ENCODE results near the gene TMSB15A.
"Not testable (repeated sequence)": the region's sequence is repeated elsewhere in the genome, so short reads cannot be mapped to it uniquely, and the experiment has no call there.

The TMSB15A gene

DNA sequence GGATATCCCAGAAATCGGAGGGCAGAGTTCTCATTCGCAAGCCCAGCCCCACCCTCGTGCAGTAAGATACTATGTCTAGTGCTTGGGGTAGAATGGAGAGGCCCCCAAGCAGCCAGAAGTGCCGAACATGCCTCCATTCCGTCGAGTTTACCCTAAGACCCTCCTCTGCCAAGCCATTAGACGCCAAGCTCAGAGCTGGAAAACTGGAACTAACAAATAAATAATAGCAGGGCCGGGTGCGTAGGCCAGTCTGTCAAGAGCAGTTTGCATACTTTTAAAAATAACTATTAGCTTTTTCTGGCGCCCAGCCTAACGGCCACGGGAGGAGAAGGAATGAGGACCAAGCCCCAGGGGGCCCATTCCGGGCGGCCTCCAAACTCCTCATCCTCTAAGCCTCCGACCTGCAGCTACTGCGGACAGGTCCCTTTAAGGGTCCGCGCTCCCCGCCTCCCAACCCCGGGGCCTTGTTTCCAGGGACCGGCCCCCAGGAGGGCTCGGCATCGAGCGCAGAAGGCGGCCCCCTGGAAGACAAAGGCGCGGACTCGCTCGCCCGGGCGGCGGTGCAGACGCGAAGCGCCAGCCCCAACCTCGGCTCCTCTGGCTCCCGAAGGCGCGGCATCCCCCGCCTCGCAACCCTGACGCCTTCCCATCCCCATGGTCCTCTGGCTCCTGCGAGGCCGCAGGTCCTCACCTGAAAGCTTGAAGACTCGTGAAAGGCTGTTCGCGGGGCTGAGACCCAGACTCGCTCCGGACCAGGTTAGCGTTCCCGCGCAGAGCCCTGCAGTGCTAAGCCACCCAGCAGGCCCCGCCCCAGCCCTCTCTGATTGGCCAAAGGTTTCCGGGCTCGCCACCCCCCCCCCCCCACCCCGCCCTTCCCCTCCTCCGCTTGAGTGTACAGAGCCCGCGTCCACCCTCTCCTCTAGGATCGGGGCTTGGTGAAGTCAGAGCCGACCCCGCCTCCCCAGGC is at the start of gene TMSB15A:
Gene TMSB15A (minus strand): TSS at position 765 of the 967 bp plus-strand sequence.
- DNase-seq (ENCODE audit: low spot score): no peak

DNA sequence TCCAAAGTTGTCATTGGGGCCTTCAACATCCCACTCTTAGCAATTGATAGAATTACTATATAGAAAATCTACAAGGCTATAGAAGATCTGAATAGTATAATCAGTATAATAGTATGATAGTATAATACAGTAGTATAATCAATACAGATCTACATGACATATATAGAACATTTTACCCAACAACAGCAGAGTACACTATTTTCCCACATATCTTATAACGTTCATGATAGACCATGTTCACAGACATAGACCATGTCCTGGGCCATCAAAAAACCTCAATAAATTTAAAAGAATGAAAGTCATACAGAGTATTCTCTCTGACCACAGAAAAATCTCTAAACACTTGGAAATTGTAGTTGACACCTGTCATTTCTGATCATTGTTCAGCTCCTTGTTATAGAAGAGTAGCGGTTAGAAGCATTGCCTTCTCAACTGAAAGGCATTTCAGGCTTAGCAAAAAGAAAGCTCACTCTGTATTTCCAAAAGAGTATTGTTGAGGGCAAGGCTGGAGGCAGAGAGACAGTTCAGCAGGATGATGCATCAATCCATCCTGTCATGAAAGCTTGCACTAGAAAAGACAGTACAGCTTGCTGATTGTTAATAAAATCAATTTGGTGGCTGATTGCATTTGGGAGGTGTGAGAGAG is 44.0 kb upstream of the TMSB15A start:
- no peak for DNase-seq (ENCODE audit: low spot score)

DNA sequence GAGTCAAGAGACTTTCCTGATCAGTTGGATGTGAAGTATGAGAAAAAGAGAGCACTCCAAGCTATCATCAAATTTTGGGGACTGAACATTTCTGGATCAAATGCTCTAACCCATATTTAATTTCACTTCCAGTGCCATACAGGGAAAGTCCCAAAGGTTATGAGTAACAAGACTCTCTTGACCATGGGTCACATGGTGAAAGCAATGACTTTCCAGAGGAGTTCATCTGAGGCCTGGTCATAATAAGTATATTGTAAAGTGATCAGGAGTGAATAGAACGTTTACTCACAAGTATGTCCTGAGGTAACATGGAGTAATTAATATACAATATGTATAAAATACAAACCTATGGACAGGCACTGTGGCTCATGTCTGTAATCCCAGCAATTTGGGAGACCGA is 42.1 kb upstream of the TMSB15A start:
- DNase-seq (ENCODE audit: low spot score): no peak

DNA sequence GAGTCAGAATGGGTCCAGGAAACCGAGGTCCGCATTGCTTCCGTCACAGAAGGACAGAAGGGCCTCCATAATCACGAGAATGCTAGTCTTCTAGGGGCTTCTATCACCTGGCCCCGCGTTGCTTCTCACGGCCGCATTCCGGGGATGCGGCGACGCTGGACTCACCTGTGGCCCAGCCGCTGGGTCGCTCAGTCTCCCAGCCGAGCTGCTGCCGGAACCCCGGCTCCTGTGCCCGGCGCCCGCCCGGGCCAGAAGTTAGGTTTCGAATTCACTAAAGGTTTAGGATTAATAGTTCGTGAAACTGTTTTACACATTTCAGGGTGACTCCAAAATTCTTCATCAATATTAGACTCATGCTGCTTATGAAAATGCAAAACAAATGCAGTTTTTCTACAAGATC is 31.7 kb upstream of the TMSB15A start:
- no peak for DNase-seq (ENCODE audit: low spot score)

DNA sequence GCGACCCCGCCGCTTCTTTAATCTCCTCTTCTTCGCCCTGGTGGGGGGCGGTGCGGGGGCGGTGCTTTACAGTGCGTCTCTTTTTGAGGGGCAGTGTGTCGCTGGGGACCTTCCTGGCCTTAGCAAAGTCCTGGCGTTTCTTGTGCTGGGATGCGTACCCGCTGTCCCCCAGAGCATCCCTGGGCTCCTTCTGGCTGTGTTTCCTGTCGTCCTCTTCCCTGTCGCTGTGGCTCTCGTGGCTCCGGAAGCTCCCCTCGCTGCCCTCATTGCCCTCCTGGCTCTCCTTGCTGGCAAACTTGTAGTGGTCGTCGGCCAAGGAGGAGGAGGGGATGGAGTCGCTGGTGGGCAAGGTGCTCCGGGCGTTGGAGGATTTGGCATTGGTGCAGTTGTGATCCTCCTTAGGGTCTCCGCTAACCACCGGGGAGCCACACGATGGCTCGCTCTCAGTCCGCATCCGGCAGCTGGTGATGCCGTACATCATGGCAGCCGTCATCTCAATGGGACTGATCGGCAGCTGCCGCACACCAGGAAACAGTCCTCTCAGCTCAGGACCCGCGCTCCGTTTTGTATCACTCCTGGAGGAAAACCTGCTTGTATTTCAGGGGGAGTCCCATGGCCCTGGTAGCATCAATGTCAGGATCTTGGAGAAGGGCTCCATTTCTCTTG is 30.4 kb upstream of the TMSB15A start:
- no peak for DNase-seq (ENCODE audit: low spot score)

DNA sequence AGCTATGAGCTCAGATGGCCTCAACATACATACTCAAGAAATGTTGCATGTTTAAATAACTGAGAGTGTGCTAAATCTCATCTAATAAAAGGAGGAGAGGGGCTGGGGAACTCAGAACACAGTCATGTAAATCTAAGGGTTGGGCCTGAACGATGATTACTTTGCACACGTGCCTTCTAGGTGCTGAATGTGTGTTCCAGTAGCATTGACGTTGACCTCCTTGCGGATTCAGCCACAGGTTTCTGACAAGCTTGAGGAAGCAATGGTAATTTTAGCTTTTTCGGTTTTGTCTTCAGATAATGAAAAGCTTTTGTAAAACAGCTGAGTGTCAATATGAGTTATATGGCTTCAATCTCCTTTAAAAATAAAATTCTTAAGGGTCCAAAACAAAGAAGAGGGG is 29.6 kb upstream of the TMSB15A start:
- DNase-seq (ENCODE audit: low spot score): not testable (repeated sequence)

DNA sequence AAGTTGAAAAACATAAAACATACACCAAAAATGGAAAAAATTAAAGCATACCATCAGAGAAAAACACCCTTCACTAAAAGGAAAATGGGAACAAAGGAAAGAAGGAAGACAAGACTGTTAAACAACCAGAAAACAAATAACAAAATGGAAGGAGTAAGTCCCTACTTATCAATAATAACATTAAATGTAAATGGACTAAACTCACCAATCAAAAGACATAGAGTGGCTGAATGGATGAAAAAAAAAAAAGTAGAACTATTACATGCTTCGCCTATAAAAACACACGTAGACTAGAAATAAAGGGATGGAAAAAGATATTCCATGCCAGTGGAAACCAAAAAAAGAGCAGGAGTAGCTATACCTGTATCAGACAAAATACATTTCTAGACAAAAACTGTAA is 19.4 kb upstream of the TMSB15A start:
- DNase-seq (ENCODE audit: low spot score): no peak

DNA sequence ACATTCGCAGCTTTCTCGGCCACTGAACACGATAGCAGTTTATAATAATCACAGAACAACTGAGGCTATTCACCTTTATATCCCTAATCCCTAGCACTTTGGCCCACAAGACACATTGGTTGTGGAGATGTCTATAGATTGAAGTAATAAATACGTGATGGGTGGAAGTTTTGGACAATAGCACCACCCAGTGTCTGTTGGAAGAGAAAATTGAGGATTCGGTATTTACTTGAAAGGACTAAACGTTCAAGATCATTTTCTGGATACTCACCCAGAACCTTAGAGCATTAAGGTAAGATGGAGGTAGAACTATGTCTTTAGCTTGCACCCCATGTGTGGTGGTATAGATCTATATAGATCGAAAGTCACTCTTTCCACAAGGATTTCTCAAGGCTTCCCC is 787 bp upstream of the TMSB15A start:
- DNase-seq (ENCODE audit: low spot score): peak; percentile 3

DNA sequence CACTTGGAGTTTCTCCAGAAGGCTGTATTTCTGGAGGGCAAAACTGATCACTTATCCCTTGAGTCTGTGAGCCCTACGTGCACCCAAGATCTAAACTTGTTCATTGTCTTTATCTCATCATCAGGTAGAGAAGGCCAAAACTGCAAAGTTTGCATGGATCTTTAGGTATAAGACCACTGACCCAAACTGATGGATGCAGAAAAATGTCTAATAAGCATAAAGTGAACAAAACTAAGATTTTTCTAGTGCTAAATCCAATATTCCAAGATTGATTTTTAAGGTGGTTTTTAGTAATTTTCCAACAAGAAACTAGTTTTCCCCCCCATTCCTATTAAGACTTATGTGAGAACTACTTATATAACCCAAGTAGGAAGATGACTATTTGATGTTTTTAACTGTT is 2.0 kb downstream of the TMSB15A start:
- no peak for DNase-seq (ENCODE audit: low spot score)

DNA sequence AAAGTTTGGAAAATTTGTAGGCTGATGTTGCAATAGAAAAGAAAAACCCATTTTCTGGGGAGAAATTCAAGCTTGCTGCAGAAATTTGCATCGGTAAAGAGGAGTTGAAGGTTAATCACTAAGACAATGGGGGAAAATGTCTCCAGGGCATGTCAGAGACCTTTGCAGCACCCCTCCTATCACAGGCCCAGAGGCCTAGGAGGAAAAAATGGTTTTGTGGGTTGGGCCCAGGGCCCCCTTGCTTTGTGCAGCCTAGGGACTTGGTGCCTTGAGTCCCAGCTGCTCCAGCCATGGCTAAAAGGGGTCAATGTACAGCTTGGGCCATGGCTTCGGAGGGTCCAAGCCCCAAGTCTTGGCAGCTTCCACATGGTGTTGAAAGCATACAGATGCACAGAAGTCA is 17.8 kb downstream of the TMSB15A start:
- DNase-seq (ENCODE audit: low spot score): no peak

DNA sequence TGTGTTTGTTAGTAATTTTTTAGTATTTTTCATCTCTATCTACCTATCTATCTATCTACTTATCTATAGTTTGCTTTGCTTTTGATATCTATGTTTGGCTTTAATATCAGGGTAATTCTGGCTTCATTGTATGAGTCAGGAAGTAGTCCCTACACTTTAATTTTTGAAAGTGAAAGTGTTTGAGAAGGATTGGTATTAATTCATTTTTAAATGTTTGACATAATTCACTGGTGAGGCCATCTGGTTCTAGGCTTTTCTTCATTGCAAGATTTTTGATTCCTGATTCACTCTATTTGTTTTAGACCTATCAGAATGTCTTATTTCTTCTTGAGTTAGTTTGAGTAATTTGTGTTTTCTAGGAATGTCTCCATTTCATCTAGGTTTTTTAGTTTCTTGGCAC is 24.8 kb downstream of the TMSB15A start:
- no peak for DNase-seq (ENCODE audit: low spot score)

DNA sequence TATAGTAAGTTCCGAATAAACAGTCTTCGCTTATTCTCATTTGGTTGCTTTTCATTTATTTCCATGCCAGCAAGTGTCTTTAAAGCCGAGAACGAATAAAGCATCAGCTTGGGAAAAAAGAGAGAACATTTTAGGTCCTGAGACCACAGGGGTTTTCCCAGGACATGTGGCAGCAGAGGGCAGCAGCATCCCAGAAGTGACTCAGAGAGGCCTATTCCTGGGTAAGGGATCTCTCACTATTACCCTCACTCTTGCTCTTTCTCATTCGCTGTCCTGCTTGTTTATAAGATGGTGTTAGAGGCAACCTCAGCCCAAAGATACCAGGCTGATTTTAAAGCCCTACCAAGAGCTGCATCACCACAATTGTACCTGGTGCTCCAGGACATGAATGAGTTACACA is 37.8 kb downstream of the TMSB15A start:
- DNase-seq (ENCODE audit: low spot score): not testable (repeated sequence)

DNA sequence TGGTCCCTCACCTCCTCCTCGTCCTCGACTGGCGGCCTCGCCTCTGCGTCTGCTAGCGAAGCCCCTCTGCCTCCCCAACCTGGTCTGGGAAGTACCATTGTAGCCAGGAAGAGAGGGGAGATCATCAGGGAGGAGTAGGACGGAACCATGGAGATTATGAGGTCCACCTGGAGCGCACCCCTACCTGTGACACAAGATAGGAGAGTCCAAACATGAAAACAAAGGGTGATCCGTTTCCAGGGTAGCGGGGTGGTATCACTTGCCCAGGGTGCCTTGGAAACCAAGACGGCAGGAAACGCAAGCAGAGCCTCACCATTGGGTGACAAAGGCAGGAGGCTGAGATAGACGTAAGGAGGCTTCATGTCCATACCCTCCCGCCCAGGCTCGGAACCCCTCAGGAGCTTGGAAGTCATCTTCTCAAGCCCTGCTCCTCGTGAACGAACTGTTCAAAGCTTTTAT is 44.7 kb downstream of the TMSB15A start, which contains the start of gene TCP11X2:
Gene TCP11X2 (minus strand): TSS at position 51 of the 459 bp plus-strand sequence.
- not testable (repeated sequence) for DNase-seq (ENCODE audit: low spot score)

DNA sequence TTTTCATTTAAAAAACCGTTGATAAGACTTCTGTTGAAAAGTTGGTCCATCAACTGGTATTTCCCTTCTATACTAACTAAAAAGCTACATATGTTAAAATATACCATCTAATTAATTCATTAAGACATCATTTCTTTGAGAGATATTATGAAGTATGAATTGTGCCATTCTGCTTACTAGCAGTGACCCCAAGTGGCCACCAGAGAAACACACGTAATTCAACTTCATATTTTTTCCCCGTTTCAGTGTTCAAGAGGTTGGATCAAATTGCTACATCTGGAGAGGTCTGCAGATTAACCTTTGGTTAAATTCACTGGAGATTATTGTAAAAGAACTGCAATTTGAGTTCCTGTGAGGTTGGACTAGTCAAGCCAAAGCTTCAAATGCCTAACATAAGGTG is 46.3 kb downstream of the TMSB15A start:
- DNase-seq (ENCODE audit: low spot score): not testable (repeated sequence)
